Activated T-cell treated with anti-CD3 and anti-CD28 coated beads for 48 hours (primary cell): ENCODE results near the gene RAB8A.
"Not testable (repeated sequence)": the region's sequence is repeated elsewhere in the genome, so short reads cannot be mapped to it uniquely, and the experiment has no call there.

Experiments used
- DNase-seq: peaks from one replicate; pipeline ENCODE4 v3.0.0-alpha.2; 2020; ENCODE audit warnings: low read depth

Gene RAB8A

DNA sequence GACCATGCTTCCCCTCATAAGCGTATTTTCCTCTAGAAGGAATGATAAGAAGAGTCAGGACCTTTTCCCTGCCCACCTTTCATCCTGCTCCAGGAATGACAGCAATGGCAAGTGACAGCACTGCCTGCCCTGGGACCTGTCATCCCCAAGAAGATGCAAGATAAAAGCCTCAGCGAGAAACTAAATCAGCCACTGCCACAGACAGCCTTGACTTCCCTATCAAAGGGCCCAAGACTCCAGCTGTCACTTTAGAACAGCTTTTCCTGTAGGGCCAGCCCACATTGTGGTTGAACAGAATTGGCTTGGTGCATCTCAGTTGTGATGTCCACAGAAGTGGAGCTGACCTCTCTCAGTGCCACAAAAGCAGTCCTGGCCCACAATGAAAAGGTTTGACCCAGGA is 1.1 kb downstream of the RAB8A start:
- no peak for DNase-seq

DNA sequence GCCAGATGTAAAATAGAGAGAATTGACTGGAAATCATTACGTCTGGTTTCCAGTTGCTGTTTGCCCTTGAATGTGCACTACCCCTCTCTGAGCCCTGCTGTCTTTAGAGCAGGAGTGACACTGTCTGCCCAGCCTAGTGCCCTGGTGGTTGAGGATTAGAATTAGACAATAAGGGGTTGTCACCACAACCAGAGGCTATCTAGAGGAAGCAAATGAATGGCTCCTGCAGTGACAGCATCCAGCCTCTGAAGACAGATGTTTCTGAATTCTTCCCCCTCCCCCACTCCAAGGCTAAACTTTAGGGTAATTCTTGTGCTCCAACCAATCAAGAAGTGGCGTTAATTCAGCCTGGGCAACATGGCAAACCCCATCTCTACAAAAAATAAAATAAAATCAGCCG is 2.0 kb downstream of the RAB8A start:
- no peak for DNase-seq

DNA sequence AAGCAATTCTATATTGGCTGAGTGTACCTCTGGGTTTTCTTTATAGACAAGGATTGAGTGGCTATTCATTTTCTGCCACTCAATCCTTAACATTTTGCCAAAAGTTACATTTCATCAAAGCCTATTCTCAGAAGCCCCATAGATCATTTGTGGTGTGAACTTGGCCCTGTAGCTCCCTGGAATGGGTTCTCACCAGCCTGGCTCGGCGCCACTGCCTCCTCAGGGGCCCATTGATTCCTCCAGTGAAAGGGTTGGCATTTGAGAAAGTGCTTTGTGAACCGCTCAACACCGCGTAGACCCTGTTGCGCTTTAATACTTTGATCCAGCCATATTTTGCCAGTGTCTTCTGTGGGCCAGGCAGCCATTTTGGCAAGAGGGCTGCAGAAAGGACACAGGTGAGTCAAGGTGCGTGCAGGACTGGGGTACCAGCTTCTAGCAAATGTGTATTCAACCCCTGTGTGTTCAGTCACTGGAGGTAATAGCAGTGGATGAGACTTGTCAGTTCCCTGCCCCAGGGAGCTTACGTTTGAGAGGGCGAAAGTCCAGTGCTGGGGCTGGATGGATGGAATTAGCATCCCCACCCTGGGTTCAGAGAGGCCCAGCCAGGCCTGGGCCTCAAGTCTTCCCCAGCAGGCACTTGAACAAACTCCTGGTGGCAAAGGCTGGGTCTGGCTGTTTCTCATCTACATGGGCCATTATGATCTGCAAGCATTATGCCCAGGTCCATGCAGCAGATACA is 3.8 kb downstream of the RAB8A start:
- DNase-seq = no peak

DNA sequence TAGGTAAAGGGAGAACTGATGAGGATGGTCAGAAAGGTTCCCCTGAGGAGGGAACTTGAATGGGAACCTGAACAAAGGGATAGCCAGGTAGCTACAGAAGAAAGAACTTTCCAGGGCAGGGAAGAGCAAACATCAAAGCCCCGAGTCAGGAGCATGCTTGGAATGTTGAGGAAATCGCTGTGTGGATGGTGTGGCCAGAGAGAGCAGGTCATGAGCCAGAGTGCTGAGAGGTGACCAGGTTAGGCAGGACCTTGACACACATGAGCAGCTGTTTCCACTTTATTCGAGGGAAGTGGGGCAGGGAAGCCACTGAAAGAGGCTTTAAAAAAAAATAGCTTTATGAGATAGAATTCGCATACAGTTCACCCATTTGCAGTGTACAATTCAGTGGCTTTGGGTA is 4.4 kb downstream of the RAB8A start:
- no peak for DNase-seq

DNA sequence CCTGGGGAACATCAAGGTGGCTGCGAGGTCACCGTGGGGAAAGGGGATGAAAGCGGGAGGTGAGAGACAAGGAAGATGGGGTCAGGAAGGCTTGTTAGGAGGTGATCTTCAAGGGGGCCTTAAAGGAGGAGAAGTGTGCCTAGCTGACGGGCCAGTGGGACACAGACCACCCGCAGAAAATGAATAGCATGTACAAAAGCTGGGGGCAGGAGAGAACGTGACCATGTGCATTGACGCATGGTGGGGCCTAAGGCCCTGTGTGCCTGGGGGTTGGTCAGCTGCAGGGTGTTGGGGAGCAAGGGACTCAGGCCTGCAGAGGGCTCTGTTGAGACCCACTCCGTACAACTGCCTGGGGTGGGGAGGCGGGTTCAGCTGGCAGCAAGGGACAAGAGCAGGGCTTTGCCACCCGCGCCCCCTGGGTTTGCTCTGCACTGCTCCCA is 5.9 kb downstream of the RAB8A start:
- no peak for DNase-seq

DNA sequence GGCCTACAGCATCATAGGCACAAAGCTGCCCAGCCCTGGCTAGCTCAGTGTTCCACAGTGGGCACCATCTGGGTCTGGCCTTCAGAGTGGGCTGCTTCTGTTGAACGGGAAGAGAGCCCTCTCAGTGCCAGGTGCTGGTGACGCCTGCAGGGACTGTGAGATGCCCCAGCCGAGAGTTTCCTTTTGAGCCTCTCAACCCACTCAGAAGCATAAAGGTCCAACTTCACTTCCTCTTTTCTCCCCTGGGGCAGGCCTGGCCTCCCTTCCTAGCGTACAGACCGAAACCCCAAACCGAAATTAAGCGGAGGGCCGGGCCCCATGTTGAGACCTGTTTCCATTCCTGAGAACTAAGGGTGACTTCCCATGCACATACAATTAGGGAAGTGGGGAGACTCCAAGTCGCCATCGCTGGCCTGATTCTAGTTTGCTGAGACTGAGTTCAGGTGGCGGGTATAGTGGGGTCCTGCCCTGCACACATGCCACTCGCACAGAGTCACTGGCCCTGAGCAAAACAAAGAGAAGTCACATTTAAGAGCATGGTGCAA is 6.9 kb downstream of the RAB8A start:
- peak; percentile 57 for DNase-seq

DNA sequence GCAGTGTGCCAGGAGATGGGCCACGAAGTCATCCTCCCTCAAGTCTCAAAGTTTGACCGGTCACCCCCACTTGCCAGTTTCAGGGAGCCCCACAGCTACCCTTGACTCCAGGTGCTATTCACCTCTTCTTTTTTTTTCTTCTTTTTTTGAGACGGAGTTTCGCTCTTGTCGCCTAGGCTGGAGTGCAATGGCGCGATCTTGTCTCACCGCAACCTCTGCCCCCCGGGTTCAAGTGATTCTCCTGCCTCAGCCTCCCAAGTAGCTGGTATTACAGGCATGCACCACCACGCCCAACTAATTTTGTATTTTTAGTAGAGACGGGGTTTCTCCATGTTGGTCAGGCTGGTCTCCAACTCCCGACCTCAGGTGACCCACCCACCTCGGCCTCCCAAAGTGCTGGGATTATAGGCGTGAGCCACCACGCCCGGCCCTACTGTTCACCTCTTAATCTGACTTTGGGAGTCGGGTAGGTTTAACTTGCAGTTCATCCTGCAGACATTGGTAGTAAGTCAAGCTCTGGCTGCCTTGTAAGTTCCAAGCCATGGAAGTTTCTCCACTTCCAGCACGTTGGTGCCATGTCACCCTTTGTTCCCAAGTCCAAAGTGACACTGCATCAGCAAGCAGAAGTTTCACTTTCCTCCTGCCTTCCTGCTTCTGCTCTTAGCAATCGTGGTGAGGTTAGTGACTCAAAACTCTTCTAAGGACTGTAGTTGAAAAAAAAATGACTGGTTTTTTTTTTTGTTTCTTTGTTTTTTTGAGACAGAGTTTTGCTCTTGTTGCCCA is 7.6 kb downstream of the RAB8A start:
- DNase-seq = not testable (repeated sequence)

DNA sequence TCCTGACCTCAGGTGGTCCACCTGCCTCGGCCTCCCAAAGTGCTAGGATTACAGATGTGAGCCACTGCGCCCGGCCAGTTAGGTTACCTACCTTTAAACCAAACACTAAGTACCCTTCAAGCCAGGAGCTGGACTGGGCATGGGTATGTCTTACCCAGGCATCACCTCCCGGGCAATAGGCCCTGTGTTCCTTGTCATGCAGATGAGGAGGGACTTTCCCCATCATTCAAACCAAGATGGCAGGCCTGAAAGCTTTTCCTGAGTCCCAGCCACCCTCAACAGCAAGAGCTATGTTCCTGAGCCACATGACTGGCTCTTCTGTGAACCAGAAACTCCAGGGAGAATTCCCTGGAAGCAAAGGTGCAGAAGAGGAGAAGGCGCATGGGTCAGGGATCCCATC is 9.5 kb downstream of the RAB8A start:
- no peak for DNase-seq

DNA sequence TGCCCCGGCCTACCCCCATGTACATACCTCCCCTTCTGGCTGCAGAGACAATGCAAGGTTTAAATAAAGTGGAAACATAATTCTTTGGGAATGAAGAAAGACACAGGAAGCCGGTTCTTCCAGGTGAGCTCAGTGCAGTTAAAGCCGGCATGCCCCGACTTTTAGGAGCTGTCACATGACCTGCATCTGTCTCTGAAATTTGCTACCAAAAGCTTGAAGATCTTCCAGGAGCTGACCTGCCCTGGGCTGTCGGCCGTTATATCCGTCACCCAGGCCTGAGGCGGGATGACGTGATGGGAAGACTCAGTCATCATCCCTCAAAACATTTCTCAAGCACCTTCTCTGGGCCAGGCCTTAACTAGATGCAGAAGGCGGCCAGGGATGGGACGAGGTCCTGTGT is 10.3 kb downstream of the RAB8A start:
- no peak for DNase-seq

DNA sequence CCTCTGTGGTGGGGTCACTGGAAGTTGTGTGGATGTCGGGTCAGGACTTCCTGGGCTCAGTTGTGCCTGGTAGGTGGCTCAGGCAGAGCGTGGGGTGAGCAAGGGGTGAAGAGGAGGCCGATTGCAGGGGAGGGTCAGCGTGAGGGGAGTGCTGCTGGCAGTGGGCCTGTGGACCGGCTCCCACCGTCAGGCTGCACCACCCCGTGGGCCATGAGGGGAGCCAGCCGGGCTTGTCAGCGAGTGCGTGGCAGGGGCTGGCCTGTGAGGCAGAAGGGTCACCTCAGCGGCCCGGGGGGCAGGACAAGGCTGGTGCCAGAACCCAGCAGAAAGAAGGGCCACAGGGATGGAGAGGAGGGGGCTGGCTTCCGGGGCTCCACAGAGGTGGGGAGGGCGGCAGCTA is 13.3 kb downstream of the RAB8A start:
- no peak for DNase-seq

DNA sequence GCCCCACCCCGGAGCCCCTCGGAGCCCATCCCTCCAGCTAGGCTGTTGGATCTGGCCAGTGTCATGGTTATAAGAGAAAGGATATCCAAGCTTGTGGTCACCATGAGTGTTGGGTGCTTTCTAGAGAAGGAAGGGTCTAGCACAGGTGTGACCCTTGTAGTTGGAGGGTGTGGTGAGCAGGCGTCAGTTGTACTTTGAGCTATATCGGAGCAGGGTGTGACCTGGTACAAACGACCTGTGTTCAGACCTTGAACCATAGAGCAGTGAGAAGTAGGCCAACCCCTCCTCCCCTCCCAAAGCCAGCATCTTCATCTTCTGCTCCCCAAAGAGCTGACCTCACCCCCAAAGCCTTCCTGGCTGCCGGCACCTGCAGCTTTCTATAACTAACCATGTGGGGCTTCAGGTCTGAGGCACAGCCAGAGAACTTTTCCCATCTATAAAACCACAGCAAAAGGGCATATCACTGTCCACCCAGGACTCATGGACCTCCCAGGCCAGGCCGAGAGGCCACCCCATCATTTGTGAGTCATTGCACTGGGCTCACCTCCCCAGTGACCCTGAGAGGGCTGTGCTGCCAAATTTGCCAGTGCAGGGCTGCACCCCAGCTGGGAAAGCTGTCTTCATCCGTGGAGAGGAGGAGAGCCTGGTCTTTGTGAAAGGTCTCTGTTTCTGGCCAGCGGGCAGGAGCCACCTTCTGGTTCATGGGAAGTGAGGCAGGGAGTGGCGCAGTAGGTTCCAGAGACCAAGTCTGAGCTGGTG is 14.2 kb downstream of the RAB8A start:
- DNase-seq = no peak

DNA sequence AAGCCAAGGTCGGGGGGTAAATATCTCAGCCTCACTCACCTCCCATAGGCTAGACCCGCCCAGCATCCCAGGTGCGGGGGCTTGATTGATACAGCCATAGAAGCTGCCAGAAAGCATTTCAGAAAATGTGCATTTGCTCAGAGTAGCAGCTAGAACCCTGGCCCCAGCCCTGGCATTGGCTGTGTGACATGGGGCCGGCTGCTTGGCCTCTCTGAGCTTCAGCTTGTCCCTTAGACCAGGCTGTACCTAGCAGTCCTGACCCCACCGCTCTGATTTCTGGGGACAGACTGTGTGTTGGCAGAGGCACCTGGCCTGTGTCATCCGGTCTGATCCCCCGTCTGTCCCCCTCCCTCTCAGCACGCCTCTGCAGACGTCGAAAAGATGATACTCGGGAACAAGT is 15.4 kb downstream of the RAB8A start:
- no peak for DNase-seq

DNA sequence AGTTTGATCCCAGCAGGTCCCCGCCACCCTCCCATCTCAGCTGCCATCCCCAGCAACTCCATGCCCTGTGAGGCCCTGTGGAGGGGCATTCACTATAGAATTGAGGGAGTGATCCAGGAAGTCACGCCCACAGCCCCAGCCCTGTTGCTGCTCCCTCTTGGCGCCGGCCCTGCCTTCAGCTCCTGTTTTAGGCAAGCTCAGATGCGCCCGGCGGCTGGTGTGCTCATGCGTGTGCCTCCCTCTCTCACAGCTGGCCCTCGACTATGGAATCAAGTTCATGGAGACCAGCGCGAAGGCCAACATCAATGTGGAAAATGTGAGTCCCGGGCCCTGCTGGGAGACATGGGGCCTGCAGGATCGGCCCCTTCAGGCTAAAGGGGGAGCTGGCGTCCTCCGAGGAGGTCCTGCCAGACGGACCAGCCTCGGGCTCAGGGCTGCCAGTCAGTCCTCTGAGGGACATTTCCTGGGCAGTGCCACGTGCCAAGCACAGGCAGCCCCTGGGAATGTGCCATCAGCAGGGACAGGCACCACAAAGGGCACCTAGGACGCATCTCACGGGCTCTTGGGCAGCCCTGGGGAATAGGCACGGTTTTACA is 16.2 kb downstream of the RAB8A start:
- DNase-seq = no peak

DNA sequence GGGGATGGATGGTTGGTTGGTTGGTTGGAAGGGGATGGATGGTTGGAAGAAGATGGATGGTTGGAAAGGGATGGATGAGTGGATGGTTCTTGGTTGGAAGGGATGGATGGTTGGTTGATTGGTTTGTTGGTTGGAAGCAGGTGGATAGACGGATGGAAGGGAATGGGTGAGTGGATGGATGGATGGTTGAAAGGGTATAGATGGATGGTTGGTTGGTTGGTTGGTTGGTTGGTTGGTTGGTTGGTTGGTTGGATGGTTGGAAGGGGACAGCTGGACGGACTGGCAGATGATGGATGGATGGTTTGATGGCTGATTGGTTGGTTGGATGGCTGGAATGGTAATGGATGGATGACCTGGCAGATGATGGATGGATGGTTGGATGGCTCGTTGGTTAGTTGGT is 20.0 kb downstream of the RAB8A start:
- no peak for DNase-seq

DNA sequence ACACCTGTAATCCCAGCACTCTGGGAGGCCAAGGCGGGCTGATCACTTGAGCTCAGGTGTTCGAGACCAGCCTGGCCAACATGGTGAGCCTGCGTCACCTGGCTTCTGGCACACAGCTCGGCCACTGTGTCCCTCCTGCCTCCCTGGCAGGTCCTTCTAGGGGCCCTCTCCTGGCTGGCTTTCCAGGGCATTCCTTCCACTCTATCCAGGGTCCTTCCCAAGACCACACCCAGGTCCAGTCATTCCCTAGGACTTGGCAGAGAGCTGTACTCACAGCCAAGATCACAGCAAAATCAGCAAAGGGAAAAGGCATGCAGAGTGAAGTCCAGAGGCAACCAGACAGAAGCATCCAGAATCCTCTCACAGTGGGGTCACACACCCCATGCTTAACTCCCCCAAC is 22.1 kb downstream of the RAB8A start:
- no peak for DNase-seq

DNA sequence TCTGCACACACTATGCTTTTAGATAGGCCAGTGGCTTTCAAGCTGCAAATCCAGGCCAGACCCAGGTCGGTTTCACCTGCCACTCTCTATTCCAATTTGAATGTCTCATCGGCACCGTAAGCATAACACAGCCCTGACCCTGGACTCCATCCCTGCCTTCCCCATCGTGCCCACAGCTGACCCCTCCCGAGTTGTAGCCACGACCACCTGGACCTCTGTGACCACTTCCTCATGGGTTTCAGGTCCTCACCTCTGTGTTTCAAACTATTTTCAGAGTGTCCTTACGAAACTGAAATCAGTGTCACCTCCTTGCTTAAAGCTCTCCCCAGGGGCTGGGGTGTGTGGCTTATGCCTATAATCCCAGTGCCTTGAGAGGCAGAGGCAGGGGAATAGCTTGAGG is 22.8 kb downstream of the RAB8A start:
- no peak for DNase-seq

DNA sequence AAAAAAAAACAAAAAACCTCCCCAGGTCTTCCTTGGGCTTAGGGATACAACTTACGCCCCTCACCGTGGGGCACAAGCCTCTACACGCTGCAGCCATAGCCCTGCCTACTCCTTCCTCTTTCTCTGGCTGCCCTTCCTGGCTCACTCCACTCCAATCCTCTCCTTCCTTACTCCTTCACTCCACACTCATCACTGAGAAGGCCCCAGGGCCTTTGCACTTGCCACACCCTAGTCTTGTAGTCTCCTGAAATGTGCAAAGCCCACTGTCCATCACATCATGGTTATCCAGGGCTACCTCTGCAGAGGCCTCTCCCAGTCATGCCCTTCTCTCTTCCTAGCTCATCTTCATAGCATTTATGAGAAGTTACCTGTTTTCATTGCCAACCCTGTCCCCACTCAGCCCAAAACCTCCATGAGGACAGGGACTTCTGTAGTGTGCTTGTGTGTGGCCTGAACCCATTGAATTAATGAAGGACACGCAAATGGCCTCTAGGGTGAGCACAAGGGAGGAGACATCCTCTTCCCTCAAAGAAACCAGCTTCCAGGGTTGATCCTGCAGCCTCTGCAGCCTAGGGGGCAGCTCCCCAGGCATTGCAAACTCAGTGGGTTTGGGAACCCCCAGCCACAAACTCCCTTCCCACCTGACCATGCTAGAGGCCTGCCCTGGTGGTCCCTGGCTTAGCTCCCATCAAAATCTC is 23.9 kb downstream of the RAB8A start:
- no peak for DNase-seq

DNA sequence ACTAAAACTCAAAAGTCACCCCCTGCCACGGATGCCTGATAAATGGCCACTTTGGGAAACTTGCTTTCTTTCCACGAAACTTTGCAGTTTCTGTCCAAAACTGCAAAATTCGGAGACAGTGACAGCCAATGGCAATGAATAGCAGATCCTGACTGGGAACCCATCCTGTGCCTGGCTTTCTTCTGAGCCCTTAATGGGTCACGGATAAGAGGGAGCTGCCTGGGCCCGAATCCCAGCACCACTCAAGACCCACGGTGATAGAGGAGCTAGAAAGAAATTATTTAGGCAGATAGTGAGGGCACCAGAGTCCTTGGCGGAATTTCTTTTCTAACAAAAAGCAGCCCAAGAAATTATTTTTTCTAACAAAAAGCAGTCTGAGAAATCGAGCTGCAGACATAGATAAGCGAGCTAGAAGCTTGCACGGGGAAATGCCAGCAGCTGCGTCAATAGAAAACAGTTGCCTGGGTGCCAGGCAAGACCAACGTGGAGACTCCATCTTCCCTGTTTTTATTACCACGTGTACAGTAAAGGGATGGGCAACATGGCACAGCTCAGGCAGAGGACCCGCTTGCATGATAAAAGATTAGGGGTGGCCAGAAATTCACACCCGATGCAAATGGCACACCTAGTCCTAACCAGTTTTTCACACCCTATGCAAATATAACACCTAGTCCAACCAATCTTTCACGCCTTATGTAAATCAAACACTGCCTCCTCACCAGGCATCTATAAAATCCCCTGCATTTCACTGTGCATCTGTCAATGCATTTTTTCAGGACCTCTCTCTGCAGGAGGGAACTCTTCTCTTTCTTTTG is 24.7 kb downstream of the RAB8A start:
- DNase-seq = no peak

DNA sequence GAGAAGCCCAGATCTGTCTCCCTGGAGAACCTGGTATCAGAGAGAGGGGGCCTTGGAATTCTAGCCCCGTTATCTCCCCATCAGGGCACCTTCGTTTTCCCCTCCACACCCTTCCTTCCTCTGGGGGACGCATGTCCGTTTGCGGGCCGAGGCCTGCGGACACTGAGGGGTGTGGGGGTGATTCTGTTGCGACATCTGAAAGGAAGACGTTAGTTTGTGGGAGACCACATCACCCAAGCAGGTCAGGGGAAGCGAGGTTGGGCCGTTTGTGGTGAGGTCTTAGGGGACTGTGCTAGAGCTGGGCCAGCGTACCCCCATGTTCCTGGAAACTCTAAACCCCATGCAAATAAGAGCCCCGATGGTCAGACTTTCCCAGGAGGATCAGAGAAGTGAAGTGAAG is 28.1 kb downstream of the RAB8A start:
- no peak for DNase-seq

DNA sequence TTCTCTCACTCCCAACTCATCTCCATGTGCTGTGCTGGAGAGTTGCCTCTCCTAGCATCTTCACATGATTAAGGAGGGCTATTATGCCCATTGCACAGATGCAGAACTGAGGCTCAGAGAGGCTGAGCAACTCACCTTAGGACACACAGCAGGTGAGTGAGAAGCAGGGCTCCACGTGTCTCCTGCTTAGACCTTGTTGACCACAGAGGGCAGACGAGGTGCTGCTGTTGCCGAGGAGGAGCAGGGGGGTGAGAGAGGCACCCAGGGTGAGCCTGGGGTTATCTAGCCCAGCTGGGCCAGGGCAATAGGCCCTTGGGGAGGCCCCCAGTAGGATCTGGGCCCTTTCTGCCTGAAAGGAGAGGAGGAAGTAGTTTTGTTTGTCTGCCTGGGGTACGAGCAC is 29.4 kb downstream of the RAB8A start:
- DNase-seq = no peak
